GM12891 (cell line): Measurements from ENCODE around the gene CES3.

Experiments
- DNase-seq: peaks from one replicate; pipeline ENCODE4 v3.0.0; 2011; ENCODE audit warnings: low spot score; ENCODE audit not compliant: insufficient read length
- FAIRE-seq: peaks from 2 replicates; lab custom pipeline; 2011; peaks lifted over from hg19 to GRCh38; lab: Jason Lieb, UNC
- PAX5 ChIP-seq: IDR thresholded peaks from 2 replicates; pipeline ENCODE4 v1.6.1; 2011; ENCODE audit warnings: low read length, moderate library complexity, mild to moderate bottlenecking; ENCODE audit not compliant: insufficient read depth, severe bottlenecking
- POLR2A ChIP-seq: IDR thresholded peaks from 2 replicates; pipeline ENCODE4 v1.6.1; 2011; ENCODE audit warnings: low read depth, low read length, control low read depth
- POLR2AphosphoS5 ChIP-seq: IDR thresholded peaks from 2 replicates; pipeline ENCODE4 v1.6.1; 2011; ENCODE audit warnings: low read depth, low read length, control low read depth
- POU2F2 ChIP-seq: IDR thresholded peaks from 2 replicates; pipeline ENCODE4 v1.6.1; 2011; ENCODE audit warnings: low read depth, mild to moderate bottlenecking, control low read depth, low read length, moderate library complexity
- SPI1 ChIP-seq: IDR thresholded peaks from 2 replicates; pipeline ENCODE4 v1.6.1; 2011; ENCODE audit warnings: low read depth, low read length, control low read depth
- TAF1 ChIP-seq: IDR thresholded peaks from 2 replicates; pipeline ENCODE4 v1.6.1; 2011; ENCODE audit warnings: low read depth, low read length, control low read depth

CES3 gene

DNA sequence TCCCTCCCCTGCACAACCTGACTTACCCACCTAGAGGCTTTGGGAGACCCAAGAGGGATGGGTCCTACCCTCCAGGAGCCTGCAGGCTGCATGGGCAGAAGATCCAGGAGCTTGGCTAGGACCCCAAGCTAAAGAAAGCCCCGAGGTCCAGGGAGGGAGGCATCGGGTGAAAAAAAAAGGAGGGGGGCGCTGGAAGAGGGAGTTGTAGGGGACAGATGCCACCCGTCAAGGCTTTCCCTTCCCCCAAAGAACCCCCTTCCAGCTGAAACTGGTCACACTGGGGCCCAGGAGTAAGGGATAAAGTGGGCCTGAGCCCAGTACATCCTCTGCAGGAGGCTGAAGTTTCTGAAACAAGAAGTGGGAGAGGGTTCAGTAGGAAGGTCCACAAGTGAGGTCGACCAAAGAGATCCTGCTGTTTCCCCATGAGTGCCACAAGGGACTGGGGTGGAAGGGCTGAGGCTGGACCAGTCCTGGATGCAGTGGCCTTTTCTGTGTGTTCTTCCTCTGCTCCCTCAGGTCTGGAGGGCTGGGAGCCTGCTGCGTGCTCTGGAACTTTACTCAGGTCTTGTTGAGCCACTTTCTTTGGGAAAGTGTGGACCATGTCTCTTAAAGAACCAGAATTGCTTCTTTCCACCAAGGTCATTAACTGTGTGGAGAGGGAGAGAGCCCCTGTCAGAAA lies 53.7 kb downstream of the CES3 start:
- FAIRE-seq = peak; percentile 16
- TF ChIP-seq PAX5 (no peak), POLR2A (no peak)
- no peak for DNase-seq

DNA sequence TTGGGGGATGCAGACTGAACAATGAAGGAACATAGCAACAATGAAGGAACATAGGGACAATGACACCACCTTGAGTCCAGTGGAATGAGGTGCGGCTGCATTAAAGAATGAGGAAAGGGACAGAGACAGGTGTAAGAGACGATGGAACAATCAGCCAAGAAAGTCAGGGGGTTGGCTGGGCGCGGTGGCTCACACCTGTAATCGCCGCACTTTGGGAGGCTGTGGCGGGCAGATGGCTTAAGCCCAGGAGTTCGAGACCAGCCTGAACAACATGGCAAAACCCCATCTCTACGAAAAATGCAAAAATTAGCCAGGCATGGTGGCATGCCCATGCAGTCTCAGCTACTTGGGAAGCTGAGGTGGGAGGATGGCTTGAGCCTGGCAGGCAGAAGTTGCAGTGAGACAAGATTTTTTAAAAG lies 54.3 kb downstream of the CES3 start:
- no peak for DNase-seq
- TF ChIP-seq TAF1 = no peak
- TF ChIP-seq POLR2A = no peak
- no peak for TF ChIP-seq POLR2AphosphoS5
- TF ChIP-seq SPI1 = no peak
- no peak for TF ChIP-seq POU2F2
- no peak for TF ChIP-seq PAX5
- peak; percentile 28 for FAIRE-seq

DNA sequence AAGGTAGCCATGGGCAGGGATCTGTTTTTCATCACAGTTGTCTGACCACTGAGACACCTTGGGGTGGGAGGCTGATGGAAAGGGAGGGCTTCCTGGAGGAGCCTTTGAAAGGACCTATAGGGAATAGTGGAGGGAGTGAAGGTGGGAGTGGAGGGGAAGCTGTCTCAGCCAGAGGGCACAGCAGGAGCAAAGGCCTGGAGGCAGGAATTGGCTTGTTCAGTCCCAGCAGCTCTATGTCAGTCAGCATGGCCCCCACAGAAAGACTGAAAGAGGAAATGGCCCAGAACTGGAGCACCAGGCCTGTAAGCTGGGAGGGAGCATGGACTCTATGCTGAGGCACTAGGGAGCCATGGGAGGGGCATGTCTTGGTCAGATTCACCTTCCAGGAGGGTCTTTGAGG lies 55.1 kb downstream of the CES3 start:
- TF ChIP-seq POU2F2 (no peak), POLR2AphosphoS5 (no peak), SPI1 (peak; percentile 62), PAX5 (no peak)

DNA sequence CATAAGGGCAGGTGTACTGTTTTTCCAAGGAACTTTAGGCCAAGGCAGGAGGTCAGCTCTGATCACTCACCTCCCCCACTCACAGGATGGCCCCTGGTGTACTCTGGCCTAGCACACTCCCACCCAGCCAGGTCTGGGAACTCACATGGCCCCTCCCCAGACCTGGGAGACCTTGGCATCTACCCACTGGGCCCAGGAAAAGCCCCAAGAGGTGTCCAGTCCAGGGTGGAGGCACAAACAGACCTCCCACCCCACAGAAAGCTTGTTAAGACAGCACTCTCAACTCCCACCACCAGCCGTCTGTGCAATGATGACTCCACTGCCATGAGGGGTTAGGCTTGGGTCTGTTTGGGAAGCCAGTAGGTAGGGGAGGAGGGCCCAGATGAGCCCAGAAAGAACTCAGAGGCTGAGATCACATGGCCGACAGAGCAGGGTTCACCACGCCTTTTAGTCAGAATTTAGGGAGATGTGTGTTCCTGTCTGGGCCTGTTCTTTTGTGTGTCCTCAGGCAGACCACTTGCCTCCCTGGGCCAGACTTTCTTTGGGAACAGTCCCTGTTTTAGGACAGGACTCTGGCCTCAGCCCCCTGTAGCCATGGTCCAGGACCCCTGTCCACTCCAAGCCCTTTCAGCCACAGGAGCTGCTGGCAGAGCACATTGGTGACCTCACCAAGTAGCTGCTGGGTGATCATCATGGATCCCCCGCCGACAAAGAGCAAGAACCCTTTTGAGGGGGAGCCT lies 55.8 kb downstream of the CES3 start:
- no peak for TF ChIP-seq POLR2A
- TF ChIP-seq SPI1 = no peak
- no peak for TF ChIP-seq PAX5
- no peak for TF ChIP-seq POU2F2
- TF ChIP-seq POLR2AphosphoS5 = no peak
- no peak for TF ChIP-seq TAF1
- no peak for DNase-seq
- no peak for FAIRE-seq

More for the DNA sequence above, 55.1 kb downstream of the CES3 start:
- DNase-seq = no peak
- FAIRE-seq = no peak

- TF ChIP-seq TAF1 (no peak), POLR2AphosphoS5 (no peak)
- DNase-seq (no peak), FAIRE-seq (no peak)
Measured at GRCh38 chr16:67017421-67017750, 56.3 kb downstream of the CES3 start.

DNA sequence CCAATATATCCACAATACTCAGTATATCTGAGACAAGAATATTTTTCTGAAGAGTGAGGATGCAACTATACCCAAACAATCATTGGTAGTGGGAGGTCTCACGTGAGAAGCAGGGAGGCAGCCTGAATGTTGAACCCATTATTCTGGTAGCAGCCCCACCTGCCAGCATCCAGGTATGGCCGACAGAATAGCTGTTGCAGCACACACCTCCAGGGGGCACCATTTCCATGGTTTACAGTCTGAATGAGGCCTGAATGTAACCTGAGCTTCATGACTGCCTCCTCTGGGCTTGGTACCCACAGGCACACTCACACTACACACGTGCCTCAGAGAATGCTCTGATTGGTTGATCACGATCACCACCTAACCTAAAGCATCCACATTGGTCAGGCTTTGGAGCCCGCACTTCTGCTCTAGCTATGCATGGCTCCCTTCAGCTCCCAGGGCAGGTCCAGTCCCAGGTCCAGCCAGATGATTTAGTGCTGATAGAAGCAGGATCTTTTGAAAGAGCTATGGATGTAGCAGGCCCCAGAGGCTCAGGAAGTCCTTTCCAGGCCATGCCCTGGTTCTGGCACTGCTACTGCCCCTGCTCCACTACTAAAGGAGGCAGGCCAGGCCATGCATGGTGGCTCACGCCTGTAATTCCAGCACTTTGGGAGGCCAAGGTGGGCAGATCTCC lies 56.9 kb downstream of the CES3 start:
- DNase-seq (peak; percentile 72), FAIRE-seq (peak; percentile 99)
- TF ChIP-seq POU2F2 (peak; percentile 23; the same call in 1 of the 2 replicates), TAF1 (no peak), SPI1 (0 out of 2 replicates have a peak, but pooled peaks have one; percentile 29), PAX5 (no peak), POLR2AphosphoS5 (no peak), POLR2A (no peak)

DNA sequence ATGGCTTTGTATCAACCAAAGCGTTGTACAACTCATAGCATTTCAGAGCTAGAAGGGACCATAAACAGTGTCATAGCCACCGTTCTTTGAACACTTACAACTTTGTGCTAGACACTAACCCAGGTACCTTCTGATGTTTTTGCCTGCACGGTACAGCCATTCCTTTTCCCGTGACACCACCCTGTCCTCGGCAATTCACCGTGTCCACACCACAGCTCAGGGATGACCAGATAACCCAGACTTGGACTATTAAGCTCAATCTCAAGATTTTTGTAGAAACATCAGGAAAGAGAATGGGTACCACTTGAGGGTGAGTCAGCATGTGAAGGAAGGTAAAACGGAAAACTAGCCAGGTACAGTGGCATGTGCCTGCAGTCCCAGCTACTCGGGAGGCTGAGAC lies 58.1 kb downstream of the CES3 start:
- FAIRE-seq = no peak
- TF ChIP-seq POU2F2 (no peak), SPI1 (no peak), TAF1 (no peak), POLR2A (no peak), PAX5 (no peak)

GRCh38 chr16:67021321-67021720 lies 60.3 kb downstream of the CES3 start:
- DNase-seq (no peak), FAIRE-seq (no peak)
- TF ChIP-seq POU2F2 (no peak), POLR2AphosphoS5 (no peak), POLR2A (no peak)

More for the DNA sequence above, 58.1 kb downstream of the CES3 start:
- no peak for DNase-seq

DNA sequence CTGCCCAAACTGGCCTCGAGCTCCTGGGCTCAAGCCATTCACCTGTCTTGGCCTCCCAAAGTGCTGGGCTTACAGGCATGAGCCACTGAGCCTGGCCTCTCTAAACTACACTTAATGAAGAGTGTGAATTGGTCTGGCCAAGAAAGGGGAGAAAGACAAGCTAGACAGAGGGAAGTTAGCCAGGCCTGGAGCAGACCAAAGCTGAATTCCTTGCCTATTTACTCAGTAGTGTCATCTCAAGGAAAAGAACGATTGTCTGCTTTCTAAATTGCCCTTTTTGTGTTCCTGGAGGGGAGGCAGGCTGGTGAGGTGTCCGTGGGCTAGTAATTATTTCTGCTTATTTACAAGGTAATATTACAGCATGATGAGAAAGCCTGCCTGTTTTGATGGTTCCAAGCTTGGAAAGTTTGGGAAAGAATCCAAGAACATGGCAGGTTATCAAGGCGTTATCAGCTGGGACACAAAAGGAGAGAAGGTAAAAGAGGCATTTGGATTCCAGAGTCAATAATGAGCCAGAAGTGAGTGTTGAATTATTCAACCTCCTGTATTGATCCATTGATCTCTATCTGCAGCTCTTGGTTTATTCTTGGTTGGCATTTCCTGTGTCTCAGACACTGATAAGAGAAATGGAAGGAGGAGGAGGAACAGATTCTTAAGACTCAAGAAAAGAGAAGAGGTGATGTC lies 61.6 kb downstream of the CES3 start:
- FAIRE-seq = no peak
- TF ChIP-seq POU2F2 (no peak), TAF1 (no peak), POLR2A (no peak), POLR2AphosphoS5 (no peak), PAX5 (no peak), SPI1 (no peak)
- DNase-seq = no peak
